ENCODE data around the gene DHX9. TPM values are rescaled to one million over a fixed set of nuclear protein-coding genes. Genes with fewer than 3 reads are reported as not detected.

DHX9 gene
- total RNA-seq, 1 donor = 107 TPM

GRCh38 chr1:182884872-182885271 lies 45.7 kb downstream of the DHX9 start:
- Histone ChIP-seq H2AFZ (ENCODE audit: low read length) (no peak overlapping the region), H3K36me3 (ENCODE audit: insufficient read depth, low read length) (peaks cover 84% of the 10 kb centered on the region)
- no peak for DNase-seq (ENCODE audit: insufficient read length, low spot score, missing footprints)

GRCh38 chr1:182885591-182885990 lies 46.4 kb downstream of the DHX9 start:
- Histone ChIP-seq H3K27me3 (ENCODE audit: insufficient read depth, low read length) (no peaks in the 10 kb centered on the region), H3K27ac (ENCODE audit: low read depth, low read length) (no peak overlapping the region), H3K9me3 (ENCODE audit: low read depth, low read length) (no peaks in the 10 kb centered on the region), H3K4me3 (ENCODE audit: insufficient read depth, low read length) (no peak overlapping the region), H3K4me1 (ENCODE audit: insufficient read depth, low read length) (peaks cover 3% of the 10 kb centered on the region), H3K4me2 (ENCODE audit: insufficient read depth, low read length) (no peak overlapping the region), H2AFZ (ENCODE audit: low read length) (no peak overlapping the region), H4K20me1 (ENCODE audit: insufficient read depth, low read length) (peaks cover 6% of the 10 kb centered on the region), H3K36me3 (ENCODE audit: insufficient read depth, low read length) (peaks cover 77% of the 10 kb centered on the region), H3K79me2 (ENCODE audit: insufficient read depth, low read length) (no peaks in the 10 kb centered on the region)
- no peak for DNase-seq (ENCODE audit: insufficient read length, low spot score, missing footprints)
- TF ChIP-seq CTCF (IDR thresholded peaks at IDR 0.05; ENCODE audit: extremely low read depth, low read depth, low read length) = no peak

More at GRCh38 chr1:182884872-182885271, 45.7 kb downstream of the DHX9 start:
- Histone ChIP-seq H3K27me3 (ENCODE audit: insufficient read depth, low read length) (no peaks in the 10 kb centered on the region), H3K4me2 (ENCODE audit: insufficient read depth, low read length) (no peak overlapping the region), H3K4me1 (ENCODE audit: insufficient read depth, low read length) (peaks cover 3% of the 10 kb centered on the region), H4K20me1 (ENCODE audit: insufficient read depth, low read length) (peaks cover 9% of the 10 kb centered on the region), H3K79me2 (ENCODE audit: insufficient read depth, low read length) (no peaks in the 10 kb centered on the region), H3K9me3 (ENCODE audit: low read depth, low read length) (no peaks in the 10 kb centered on the region), H3K4me3 (ENCODE audit: insufficient read depth, low read length) (no peak overlapping the region), H3K27ac (ENCODE audit: low read depth, low read length) (no peak overlapping the region)
- no peak for TF ChIP-seq CTCF (IDR thresholded peaks at IDR 0.05; ENCODE audit: extremely low read depth, low read depth, low read length)

- no peaks in the 10 kb centered on the region for H3K79me2 ChIP-seq (ENCODE audit: insufficient read depth, low read length)
- H3K36me3 ChIP-seq (ENCODE audit: insufficient read depth, low read length) = peaks cover 65% of the 10 kb centered on the region
- no peak for DNase-seq (ENCODE audit: insufficient read length, low spot score, missing footprints)
- H3K9me3 ChIP-seq (ENCODE audit: low read depth, low read length) = no peaks in the 10 kb centered on the region
- H4K20me1 ChIP-seq (ENCODE audit: insufficient read depth, low read length) = peaks cover 6% of the 10 kb centered on the region
- no peak for TF ChIP-seq CTCF (IDR thresholded peaks at IDR 0.05; ENCODE audit: extremely low read depth, low read depth, low read length)
- no peak overlapping the region for H3K4me2 ChIP-seq (ENCODE audit: insufficient read depth, low read length)
- peaks cover 3% of the 10 kb centered on the region for H3K4me1 ChIP-seq (ENCODE audit: insufficient read depth, low read length)
- H3K4me3 ChIP-seq (ENCODE audit: insufficient read depth, low read length) = no peak overlapping the region
- no peak overlapping the region for H3K27ac ChIP-seq (ENCODE audit: low read depth, low read length)
- H3K27me3 ChIP-seq (ENCODE audit: insufficient read depth, low read length) = no peaks in the 10 kb centered on the region
- H2AFZ ChIP-seq (ENCODE audit: low read length) = no peak overlapping the region
Observed at GRCh38 chr1:182886985-182887384, 47.8 kb downstream of the DHX9 start.

- no peaks in the 10 kb centered on the region for H3K27me3 ChIP-seq (ENCODE audit: insufficient read depth, low read length)
- H3K79me2 ChIP-seq (ENCODE audit: insufficient read depth, low read length) = no peaks in the 10 kb centered on the region
- peaks cover 49% of the 10 kb centered on the region for H3K36me3 ChIP-seq (ENCODE audit: insufficient read depth, low read length)
- no peak overlapping the region for H3K27ac ChIP-seq (ENCODE audit: low read depth, low read length)
- H3K4me2 ChIP-seq (ENCODE audit: insufficient read depth, low read length) = no peak overlapping the region
- peaks cover 6% of the 10 kb centered on the region for H4K20me1 ChIP-seq (ENCODE audit: insufficient read depth, low read length)
- no peaks in the 10 kb centered on the region for H3K9me3 ChIP-seq (ENCODE audit: low read depth, low read length)
- no peak overlapping the region for H2AFZ ChIP-seq (ENCODE audit: low read length)
- peaks cover 3% of the 10 kb centered on the region for H3K4me1 ChIP-seq (ENCODE audit: insufficient read depth, low read length)
- no peak for TF ChIP-seq CTCF (IDR thresholded peaks at IDR 0.05; ENCODE audit: extremely low read depth, low read depth, low read length)
- DNase-seq (ENCODE audit: insufficient read length, low spot score, missing footprints) = no peak
- H3K4me3 ChIP-seq (ENCODE audit: insufficient read depth, low read length) = no peak overlapping the region
Observed at GRCh38 chr1:182888736-182889531, 49.8 kb downstream of the DHX9 start.
